HEK293 (cell line): ENCODE measurements around the gene TREM1.

Experiments used
- CTCF ChIP-seq: fragments of 450-650 bp; formaldehyde crosslinking; IDR thresholded peaks from 2 replicates; pipeline ENCODE4 v1.5.1; 2016; ENCODE audit warnings: missing biosample characterization, missing genetic modification characterization
- YY1 ChIP-seq: fragments of 450-650 bp; formaldehyde crosslinking; IDR thresholded peaks from 2 replicates; pipeline ENCODE4 v1.5.1; 2018; ENCODE audit warnings: missing biosample characterization, missing genetic modification characterization
- ZNF654 ChIP-seq: fragments of 450-650 bp; formaldehyde crosslinking; IDR thresholded peaks from 2 replicates; pipeline ENCODE4 v1.5.1; 2016; ENCODE audit warnings: low read depth, missing biosample characterization, missing genetic modification characterization

GRCh38 chr6:41232667-41233066 is 53.8 kb downstream of the TREM1 start:
- TF ChIP-seq ZNF654: no peak
- TF ChIP-seq CTCF (tag by site-specific recombination): no peak
- no peak for TF ChIP-seq YY1 (tag by site-specific recombination)
